Naive thymus-derived CD8-positive, alpha-beta T cell (primary cell): Measurements from ENCODE around the gene CMIP. TPM values are rescaled to one million over a fixed set of nuclear protein-coding genes. Genes with fewer than 3 reads are reported as not detected.

ENCODE experiments used
- ATAC-seq, 2 donors: fragments of 150-1000 bp; cut with Tn5 transposase in 1 of 2; sonication (Bioruptor Pico), chemical (Tn5 transposase) in 1 of 2; 1 replicate in 1 of 2; 2 replicates in 1 of 2; pipeline ENCODE4 v1.10.0; 2021; ENCODE audit warnings: mild to moderate bottlenecking in 2 of 2, moderate library complexity in 2 of 2
- POLR2A ChIA-PET: fragments of 350-600 bp; sonication (Branson Sonifier 250); formaldehyde crosslinking; loops from one replicate; lab custom pipeline; 2021; ENCODE audit warnings: antibody characterized with exemption; lab: Charles Lee
- DNase-seq, 10 donors: peaks; one replicate each; pipeline versions ENCODE4 v3.0.0 to v3.0.0-alpha.2; 2020 to 2022
- H3K27ac Mint-ChIP-seq, 10 donors: one replicate each; pipeline ENCODE4 v1.8.0; 2020 to 2022; ENCODE audit warnings: mild to moderate bottlenecking in 10 of 10, mixed read lengths in 10 of 10, moderate library complexity in 4 of 10, inconsistent platforms in 1 of 10
- H3K27me3 Mint-ChIP-seq, 5 donors: one replicate each; pipeline ENCODE4 v1.8.0; 2021 to 2022; ENCODE audit warnings: mixed read lengths in 5 of 5
- H3K36me3 Mint-ChIP-seq, 3 donors: one replicate each; pipeline ENCODE4 v1.8.0; 2020 to 2022; ENCODE audit warnings: mixed read lengths in 3 of 3, mild to moderate bottlenecking in 2 of 3, inconsistent platforms in 1 of 3
- H3K4me1 Mint-ChIP-seq, 4 donors: one replicate each; pipeline ENCODE4 v1.8.0; 2021 to 2022; ENCODE audit warnings: mixed read lengths in 4 of 4
- H3K4me3 Mint-ChIP-seq, 10 donors: one replicate each; pipeline ENCODE4 v1.8.0; 2020 to 2022; ENCODE audit warnings: mild to moderate bottlenecking in 10 of 10, mixed read lengths in 10 of 10, moderate library complexity in 6 of 10, inconsistent platforms in 1 of 10
- H3K9me3 Mint-ChIP-seq, 9 donors: one replicate each; pipeline ENCODE4 v1.8.0; 2020 to 2022; ENCODE audit warnings: mixed read lengths in 9 of 9, mild to moderate bottlenecking in 3 of 9, inconsistent platforms in 1 of 9, moderate library complexity in 1 of 9
- polyA plus RNA-seq, 3 donors: library from polyadenylated mRNA; unstranded; fragments of 300-500 nt; fragmentation: Illumina TruSeq; gene quantifications; one replicate each; pipeline ENCODE4 v1.2.3, GENCODE V29; 2021
- total RNA-seq, 8 experiments: library from RNA in 2 of 8; stranded (reverse) in 2 of 8; gene quantifications; one replicate each; pipeline ENCODE4 v1.2.3 and lab custom pipeline; 2021 to 2026

Gene CMIP
- total and polyA plus RNA-seq, 5 experiments from 2014 or later = 0.31 to 41.5 (median 1.3) TPM

DNA sequence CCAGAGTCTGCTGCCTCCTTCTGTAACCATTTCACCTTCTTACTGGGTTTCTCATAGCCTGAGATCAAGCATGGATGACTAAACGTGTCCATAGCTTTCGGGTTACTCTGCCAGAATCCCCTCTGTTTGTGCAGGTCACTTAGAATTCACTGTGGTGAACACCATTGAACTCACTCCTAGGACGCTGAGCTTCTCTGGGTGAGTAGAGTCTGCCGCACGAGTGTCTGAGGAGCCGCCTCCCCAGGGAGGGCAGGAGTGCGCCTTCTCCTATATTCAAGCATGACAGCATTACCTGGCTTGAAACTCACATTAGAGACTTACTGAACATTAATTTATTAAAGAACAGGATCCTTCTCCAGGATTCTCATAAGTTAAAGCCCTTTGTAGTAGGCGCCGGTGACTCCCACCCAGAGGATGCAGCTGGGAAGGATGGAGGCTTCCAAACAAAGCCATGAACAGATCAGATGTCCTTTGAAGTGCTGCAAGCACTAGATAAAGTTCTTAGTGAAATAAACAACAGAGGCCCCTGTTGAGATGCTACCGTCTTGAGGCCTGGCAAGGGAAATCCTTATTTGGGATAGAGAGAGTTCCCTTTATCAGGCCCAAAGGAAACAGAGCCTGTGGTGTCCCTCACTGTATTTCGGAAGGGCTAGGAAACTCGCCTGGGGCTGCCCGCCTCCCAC lies 189.9 kb downstream of the CMIP start:
- ATAC-seq = no peak
- peak overlapping the region in 1 of 10 donors; percentile 22 for H3K4me3 Mint-ChIP-seq
- peak overlapping the region; percentile 85 to 100 (median 96) for H3K27ac Mint-ChIP-seq
- H3K9me3 Mint-ChIP-seq = no peaks in the 10 kb centered on the region
- peaks cover 32 to 75% (median 67%) of the 10 kb centered on the region in 4 donors for H3K4me1 Mint-ChIP-seq
- peaks cover 0 to 2% (median 0%) of the 10 kb centered on the region in 3 donors for H3K36me3 Mint-ChIP-seq
- no peak for DNase-seq
- no peaks in the 10 kb centered on the region for H3K27me3 Mint-ChIP-seq
- POLR2A ChIA-PET = interaction anchor here (0.9 kb wide), 1 partner anchor 83 kb away, joined by 3 read pairs; no protein-coding TSS in a partner anchor

DNA sequence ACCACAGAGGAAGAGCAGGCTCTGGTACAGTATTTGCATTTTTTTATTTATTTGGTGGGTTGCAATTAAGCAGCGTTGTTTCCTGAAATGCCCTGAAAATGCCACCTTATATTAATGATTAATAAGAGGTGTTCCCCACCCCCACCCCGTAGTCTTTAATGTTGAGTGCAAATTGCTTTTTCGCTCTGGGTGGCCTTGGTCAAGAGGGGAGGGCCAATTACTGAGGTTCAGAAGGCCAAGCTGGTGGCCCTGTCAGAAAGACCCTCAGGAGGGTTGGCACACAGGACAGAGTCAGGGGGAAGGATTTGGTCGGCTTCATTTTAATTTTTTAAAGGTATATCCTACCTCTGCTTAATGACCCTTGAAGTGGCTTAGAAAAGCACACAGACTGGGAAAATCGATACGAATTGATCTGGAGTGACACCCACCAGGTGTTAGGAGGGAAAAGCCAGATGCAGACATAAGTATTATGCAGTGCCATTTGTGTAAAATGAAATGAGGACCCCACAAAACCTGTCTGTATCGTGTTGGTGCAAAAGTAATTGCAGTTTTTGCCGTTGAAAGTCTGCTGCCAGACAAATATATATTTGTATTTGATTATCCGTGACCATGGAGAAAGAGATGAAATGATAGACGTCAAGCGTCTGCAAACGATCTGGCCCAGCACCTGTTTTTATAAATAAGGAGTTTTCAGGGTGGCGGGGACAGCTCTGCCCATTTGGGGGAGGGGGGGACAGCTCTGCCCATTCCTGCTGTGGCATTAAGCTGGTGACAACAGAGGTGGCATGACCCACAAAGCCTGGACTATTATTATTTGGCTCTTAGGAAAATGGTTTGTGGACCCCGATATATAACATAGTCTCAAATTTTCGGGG lies 190.7 kb downstream of the CMIP start:
- DNase-seq = no peak
- Mint-ChIP-seq H3K27me3 (no peaks in the 10 kb centered on the region), H3K4me3 (peak overlapping the region in 2 of 10 donors; percentile 26 to 27), H3K4me1 (peaks cover 33 to 70% (median 63%) of the 10 kb centered on the region in 4 donors), H3K9me3 (no peaks in the 10 kb centered on the region), H3K36me3 (peaks cover 0 to 2% (median 0%) of the 10 kb centered on the region in 3 donors), H3K27ac (peak overlapping the region; percentile 40 to 100 (median 86))
- no peak for ATAC-seq
- POLR2A ChIA-PET = interaction anchor here (0.6 kb wide), 1 partner anchor 232 kb away, joined by 4 read pairs; no protein-coding TSS in a partner anchor

DNA sequence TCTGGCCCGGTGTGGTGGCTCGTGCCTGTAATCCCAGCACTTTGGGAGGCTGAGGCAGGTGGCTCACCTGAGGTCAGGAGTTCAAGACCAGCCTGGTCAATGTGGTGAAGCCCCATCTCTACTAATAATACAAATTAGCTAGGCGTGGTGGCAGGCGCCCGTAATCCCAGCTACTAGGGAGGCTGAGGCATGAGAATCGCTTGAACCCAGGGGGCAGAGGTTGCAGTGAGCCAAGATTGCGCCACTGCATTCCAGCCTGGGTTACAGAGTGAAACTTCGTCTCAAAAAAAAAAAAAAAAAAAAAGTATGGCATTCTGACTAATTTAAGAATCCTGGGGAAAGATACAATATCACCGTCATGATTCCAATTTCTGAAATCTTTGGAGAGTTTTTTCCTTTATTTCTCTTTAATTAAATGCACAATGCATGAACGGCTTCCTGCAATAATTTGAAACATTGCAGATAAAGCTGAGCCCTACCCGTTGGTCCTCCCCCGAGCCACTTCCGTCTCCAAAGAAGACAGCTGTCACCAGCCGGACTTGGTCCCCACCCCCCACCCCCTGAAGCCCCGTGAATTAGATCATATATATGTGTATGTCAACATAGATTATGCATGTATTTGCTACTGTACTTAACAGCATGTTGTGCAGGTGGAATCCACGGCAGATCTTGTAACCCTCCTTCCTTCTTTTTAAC lies 191.8 kb downstream of the CMIP start:
- POLR2A ChIA-PET = no interaction called here
- H3K4me1 Mint-ChIP-seq = peaks cover 33 to 65% (median 58%) of the 10 kb centered on the region in 4 donors
- H3K9me3 Mint-ChIP-seq = no peaks in the 10 kb centered on the region
- peaks cover 0 to 2% (median 0%) of the 10 kb centered on the region in 3 donors for H3K36me3 Mint-ChIP-seq
- peak overlapping the region in 6 of 10 donors; percentile 36 to 82 (median 66) for H3K27ac Mint-ChIP-seq
- no peak overlapping the region for H3K4me3 Mint-ChIP-seq
- DNase-seq (no peak), ATAC-seq (no peak)
- no peaks in the 10 kb centered on the region for H3K27me3 Mint-ChIP-seq

DNA sequence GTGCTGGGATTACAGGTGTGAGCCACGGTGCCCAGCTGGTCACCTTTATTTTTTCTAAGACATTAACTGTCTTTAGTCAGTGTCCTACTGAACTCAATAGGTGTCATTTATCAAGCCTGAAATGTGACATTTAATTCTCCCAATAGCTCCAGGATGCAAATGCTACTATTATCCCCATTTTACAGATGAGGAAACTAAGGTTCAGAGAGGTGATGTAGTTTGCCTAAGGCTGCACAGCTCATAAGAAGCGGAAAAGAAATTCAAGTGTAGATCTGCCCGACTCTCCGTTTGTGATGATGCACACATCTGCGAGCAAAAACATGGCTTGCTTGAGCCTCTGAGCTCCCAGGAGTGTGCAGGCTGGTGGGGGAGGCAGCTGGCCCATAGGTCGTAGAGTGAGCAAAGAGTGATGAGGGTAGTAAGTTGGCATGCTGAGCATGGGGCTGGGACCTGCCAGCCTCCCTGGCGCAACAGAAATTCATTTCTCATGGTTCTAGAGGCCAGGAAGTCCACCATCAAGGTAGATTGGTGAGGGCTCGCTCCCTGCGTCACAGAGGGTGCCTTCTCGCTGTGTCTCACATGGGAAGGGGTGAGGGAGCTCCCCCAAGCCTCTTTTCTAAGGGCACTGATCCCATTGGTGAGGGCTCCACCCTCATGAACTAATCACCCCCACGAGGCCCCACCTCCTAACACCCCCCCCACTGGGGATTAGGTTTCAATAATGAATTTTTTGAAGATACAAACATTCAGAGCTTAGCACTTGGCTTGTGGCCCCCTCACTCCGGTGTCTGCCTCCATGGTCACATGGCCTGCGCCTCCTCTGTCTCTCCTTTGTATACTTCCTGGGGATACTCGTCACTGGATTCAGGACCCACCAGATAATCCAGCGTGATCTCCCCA lies 193.0 kb downstream of the CMIP start:
- H3K36me3 Mint-ChIP-seq = peaks cover 0 to 2% (median 0%) of the 10 kb centered on the region in 3 donors
- H3K4me3 Mint-ChIP-seq = no peak overlapping the region
- ATAC-seq = no peak
- H3K4me1 Mint-ChIP-seq = peaks cover 31 to 62% (median 54%) of the 10 kb centered on the region in 4 donors
- H3K27ac Mint-ChIP-seq = peak overlapping the region in 6 of 10 donors; percentile 39 to 75 (median 51)
- H3K9me3 Mint-ChIP-seq = no peaks in the 10 kb centered on the region
- POLR2A ChIA-PET = interaction anchor here (0.6 kb wide), 1 partner anchor 91 kb away, joined by 4 read pairs; no protein-coding TSS in a partner anchor
- no peak for DNase-seq
- H3K27me3 Mint-ChIP-seq = no peaks in the 10 kb centered on the region

DNA sequence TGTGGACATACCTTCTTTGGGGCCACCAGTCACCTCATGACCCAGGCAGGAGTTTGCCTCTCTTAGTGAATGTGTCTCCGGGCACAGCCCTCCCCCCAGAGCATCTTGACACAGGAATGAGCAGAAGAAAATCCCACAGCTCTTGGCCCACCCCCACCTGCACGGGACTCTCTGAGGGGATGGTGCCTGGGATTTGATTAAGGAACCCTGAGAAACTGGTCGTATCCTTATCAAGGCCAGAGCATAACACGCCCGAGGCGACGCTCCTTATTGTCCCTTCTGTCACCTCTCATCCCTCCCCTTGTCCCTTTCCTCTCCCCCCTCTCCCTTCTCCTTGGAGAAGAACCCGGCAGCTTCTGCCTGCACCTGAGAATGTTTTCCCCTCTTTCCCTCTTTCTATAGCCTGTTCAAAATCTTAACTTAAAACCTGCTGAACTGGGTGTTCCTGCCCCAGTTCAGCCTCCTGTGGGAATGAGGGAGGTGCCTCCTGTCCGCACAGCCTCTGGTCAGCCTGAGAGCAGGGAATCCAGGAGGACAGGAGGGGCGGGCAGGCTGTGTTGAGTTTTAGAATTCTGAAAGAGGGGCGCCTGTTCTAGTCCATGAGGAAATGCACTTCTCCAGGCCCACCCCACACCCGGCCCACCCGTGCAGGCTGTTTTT lies 193.8 kb downstream of the CMIP start:
- POLR2A ChIA-PET = interaction anchor here (0.6 kb wide), 1 partner anchor 90 kb away, joined by 4 read pairs; no protein-coding TSS in a partner anchor
- Mint-ChIP-seq H3K27ac (peak overlapping the region in 5 of 10 donors; percentile 39 to 75 (median 44)), H3K36me3 (peaks cover 0 to 2% (median 0%) of the 10 kb centered on the region in 3 donors), H3K9me3 (no peaks in the 10 kb centered on the region), H3K27me3 (no peaks in the 10 kb centered on the region), H3K4me3 (no peak overlapping the region), H3K4me1 (peaks cover 30 to 60% (median 49%) of the 10 kb centered on the region in 4 donors)
- ATAC-seq = no peak
- no peak for DNase-seq

DNA sequence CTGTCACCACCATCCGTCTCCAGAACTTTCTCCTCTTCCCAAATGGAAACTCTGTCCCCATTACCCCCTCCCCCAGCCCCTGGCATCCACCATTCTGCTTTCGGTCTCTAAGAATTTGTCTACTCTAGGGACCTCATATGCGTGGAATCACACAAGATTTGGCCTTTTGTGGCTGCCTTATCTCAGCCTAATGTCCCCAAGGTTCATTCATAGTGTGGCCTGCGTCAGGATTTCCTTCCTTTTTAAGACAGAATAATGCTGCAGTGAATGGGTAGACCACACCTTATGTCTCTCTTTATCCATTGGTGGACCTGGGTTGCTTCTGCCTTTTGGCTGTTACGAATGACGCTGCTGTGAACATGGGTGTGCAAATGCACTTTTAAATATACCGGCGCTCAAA lies 194.7 kb downstream of the CMIP start:
- POLR2A ChIA-PET = no interaction called here
- H3K27me3 Mint-ChIP-seq = no peaks in the 10 kb centered on the region
- ATAC-seq (no peak), DNase-seq (no peak)
- H3K9me3 Mint-ChIP-seq = no peaks in the 10 kb centered on the region
- peaks cover 31 to 53% (median 43%) of the 10 kb centered on the region in 4 donors for H3K4me1 Mint-ChIP-seq
- no peak overlapping the region for H3K4me3 Mint-ChIP-seq
- H3K27ac Mint-ChIP-seq = peak overlapping the region in 7 of 10 donors; percentile 36 to 70 (median 53)
- peaks cover 0 to 2% (median 0%) of the 10 kb centered on the region in 3 donors for H3K36me3 Mint-ChIP-seq

DNA sequence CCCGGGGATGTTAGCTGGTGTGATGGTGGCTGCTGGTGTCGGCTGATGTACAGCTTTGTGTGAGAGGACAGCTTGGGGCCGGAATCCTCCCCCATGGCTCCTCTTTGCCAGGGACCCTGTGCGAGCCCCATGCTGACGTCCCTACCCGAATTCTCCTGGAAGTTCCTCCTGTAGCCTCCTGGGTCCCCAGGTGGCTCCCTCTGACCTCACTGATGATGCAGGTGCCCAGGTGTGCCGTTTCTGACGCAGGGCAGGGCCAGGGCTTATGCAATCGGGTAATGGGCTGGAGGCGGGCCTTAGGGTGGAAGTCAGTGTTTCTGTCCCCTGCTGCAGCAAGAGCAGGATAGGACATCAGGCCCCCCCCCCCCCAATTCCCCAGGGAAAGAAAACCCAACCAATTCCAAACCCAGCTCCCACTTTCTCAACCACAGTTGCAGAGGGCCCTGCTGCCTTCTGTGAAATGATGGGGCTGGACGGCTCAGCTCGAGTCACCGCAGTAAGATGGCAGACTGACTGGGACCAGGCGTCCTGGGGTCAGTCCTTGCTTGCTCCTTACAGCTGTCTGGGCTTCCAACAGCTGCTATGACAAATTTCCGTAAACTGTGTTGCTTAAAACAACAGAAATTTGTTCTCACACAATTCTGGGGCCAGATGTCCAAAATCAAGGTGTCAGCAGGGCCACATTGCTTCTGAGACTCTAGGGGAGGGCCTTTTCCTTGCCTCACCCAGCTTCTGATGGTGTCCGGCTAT lies 195.5 kb downstream of the CMIP start:
- no peaks in the 10 kb centered on the region for H3K27me3 Mint-ChIP-seq
- no peak overlapping the region for H3K4me3 Mint-ChIP-seq
- no peaks in the 10 kb centered on the region for H3K36me3 Mint-ChIP-seq
- POLR2A ChIA-PET = interaction anchor here (0.6 kb wide), 1 partner anchor 89 kb away, joined by 5 read pairs; no protein-coding TSS in a partner anchor
- DNase-seq = no peak
- peaks cover 29 to 46% (median 41%) of the 10 kb centered on the region in 4 donors for H3K4me1 Mint-ChIP-seq
- no peaks in the 10 kb centered on the region for H3K9me3 Mint-ChIP-seq
- peak overlapping the region in 6 of 10 donors; percentile 27 to 70 (median 48) for H3K27ac Mint-ChIP-seq
- no peak for ATAC-seq

DNA sequence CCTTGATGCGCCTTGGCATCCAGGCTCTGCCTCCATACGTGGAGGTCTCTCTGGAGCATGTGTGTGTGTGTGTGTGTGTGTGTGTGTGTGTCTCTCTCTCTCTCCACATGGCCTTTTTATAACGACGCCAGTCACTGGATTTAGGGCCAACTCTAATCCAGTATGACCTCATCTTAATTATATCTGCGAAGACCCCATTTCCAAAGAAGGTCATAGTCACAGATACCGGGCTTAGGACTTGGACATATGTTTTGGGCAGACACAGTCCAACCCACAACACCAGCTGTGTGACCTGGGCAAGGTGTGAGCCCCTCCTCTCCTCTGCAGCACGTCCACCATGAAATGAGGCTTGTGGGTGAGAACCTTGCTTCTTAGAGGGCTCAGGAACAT lies 196.1 kb downstream of the CMIP start:
- peaks cover 29 to 40% (median 39%) of the 10 kb centered on the region in 4 donors for H3K4me1 Mint-ChIP-seq
- H3K36me3 Mint-ChIP-seq = no peaks in the 10 kb centered on the region
- POLR2A ChIA-PET = interaction anchor here (0.6 kb wide), 1 partner anchor 88 kb away, joined by 5 read pairs; no protein-coding TSS in a partner anchor
- no peak for DNase-seq
- H3K9me3 Mint-ChIP-seq = no peaks in the 10 kb centered on the region
- ATAC-seq = no peak
- H3K27ac Mint-ChIP-seq = peak overlapping the region in 5 of 10 donors; percentile 26 to 62 (median 36)
- H3K4me3 Mint-ChIP-seq = no peak overlapping the region
- no peaks in the 10 kb centered on the region for H3K27me3 Mint-ChIP-seq

DNA sequence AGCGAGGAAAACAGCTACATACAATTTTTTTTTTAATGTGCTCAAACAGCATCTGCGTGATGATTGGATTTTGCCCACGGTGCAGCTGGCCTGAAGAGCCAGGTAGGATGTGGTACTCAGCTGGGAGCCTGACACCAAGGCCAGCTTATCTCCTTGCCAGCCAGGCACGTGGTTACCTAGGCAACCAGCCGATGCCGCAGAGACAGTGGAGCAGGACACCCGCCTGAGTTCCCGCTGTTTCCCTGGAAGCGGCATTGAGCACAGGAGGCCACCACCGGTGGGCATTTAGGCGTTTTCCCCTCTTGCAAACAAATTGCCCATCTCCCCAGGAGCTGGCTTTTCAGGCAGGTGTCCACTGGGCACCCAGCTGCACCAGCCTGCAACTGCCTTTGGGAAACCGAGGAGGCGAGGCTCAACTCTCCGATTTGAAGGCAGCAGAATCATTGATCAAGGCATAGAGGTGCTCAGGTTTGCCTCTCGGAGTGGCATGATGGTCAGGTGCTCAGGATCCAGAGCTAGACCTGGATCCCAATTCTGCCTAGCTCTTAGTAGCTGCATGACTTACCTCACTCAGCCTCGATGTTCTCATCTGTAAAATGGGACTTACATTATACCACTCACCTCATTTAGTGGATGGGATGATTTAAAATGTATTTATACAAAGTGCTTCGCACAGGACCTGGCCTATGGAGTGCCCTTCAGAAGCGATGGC lies 196.9 kb downstream of the CMIP start:
- POLR2A ChIA-PET = no interaction called here
- Mint-ChIP-seq H3K36me3 (no peaks in the 10 kb centered on the region), H3K4me3 (no peak overlapping the region), H3K27me3 (no peaks in the 10 kb centered on the region), H3K27ac (peak overlapping the region in 1 of 10 donors; percentile 81), H3K9me3 (no peaks in the 10 kb centered on the region), H3K4me1 (peaks cover 28 to 41% (median 35%) of the 10 kb centered on the region in 4 donors)
- no peak for DNase-seq
- ATAC-seq = no peak

DNA sequence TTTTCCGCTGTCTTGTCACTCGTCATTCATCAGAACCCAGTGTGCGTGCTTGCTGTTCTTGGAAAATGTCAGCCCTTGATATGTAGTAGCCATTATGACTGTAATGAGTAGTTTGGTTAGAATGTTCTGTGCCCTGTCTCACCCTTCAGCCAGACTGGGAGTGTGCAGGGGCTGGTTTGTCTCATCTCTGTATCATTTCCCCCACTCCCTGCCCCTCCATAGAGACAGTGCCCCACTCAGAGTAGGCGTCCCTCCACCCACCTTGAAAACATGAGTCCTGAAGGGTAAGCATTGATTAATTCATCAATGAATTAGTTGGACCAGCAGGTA lies 197.5 kb downstream of the CMIP start:
- Mint-ChIP-seq H3K4me3 (no peak overlapping the region), H3K27ac (peak overlapping the region in 1 of 10 donors; percentile 72), H3K27me3 (no peaks in the 10 kb centered on the region), H3K4me1 (peaks cover 27 to 46% (median 34%) of the 10 kb centered on the region in 4 donors), H3K36me3 (no peaks in the 10 kb centered on the region), H3K9me3 (no peaks in the 10 kb centered on the region)
- ATAC-seq (no peak), DNase-seq (no peak)
- POLR2A ChIA-PET = no interaction called here
